Tibial artery (tissue), 4 donors: ENCODE measurements around the gene PARK7.
"Not testable (repeated sequence)": the region's sequence is repeated elsewhere in the genome, so short reads cannot be mapped to it uniquely, and the experiment has no call there.

Experiments used
- DNase-seq, 2 donors: peaks; one replicate each; pipeline ENCODE4 v3.0.0-alpha.2; 2019
- H3K27ac ChIP-seq, 2 donors: fragments of 200-600 bp; sonication (generic) in 1 of 2; 1 replicate in 1 of 2; 2 replicates in 1 of 2; pipeline ENCODE4 v1.5.1; 2018 to 2019; ENCODE audit warnings: mild to moderate bottlenecking in 1 of 2
- H3K27me3 ChIP-seq, 2 donors: fragments of 200-600 bp; sonication (generic) in 1 of 2; one replicate each; pipeline versions ENCODE4 v1.5.1 to v1.6.0; 2016 to 2019
- H3K36me3 ChIP-seq, 3 donors: fragments of 200-600 bp; sonication (generic) in 2 of 3; one replicate each; pipeline ENCODE4 v1.5.1; 2016 to 2019; ENCODE audit warnings: mild to moderate bottlenecking in 2 of 3
- H3K4me1 ChIP-seq, 4 donors: fragments of 200-600 bp; sonication (generic) in 2 of 4; 1 replicate in 3 of 4; 2 replicates in 1 of 4; pipeline ENCODE4 v1.5.1; 2016 to 2019
- H3K4me3 ChIP-seq, 2 donors: fragments of 200-600 bp; sonication (generic) in 1 of 2; 1 replicate in 1 of 2; 2 replicates in 1 of 2; pipeline ENCODE4 v1.5.1; 2018 to 2019; ENCODE audit warnings: mild to moderate bottlenecking in 2 of 2
- H3K9me3 ChIP-seq, 3 donors: fragments of 200-600 bp; sonication (generic) in 1 of 3; one replicate each; pipeline ENCODE4 v1.5.1; 2016 to 2019
- intact Hi-C: fragments of 100-400 bp; cut with DNase I; formaldehyde crosslinking; loops from one replicate; pipeline ENCODE4 v1.15.0; 2023; ENCODE audit warnings: low total_unique reads
- TF ChIP-seq, protein P1 (sequence below), 2 experiments: fragments of 200-600 bp in 1 of 2; fragments of 450-650 bp in 1 of 2; IDR thresholded peaks; one replicate each; pipeline ENCODE4 v1.5.1; 2017 to 2019; ENCODE audit warnings: antibody characterized with exemption in 2 of 2, mild to moderate bottlenecking in 1 of 2, moderate library complexity in 1 of 2

The PARK7 gene

GRCh38 chr1:7962014-7962335 is 464 bp downstream of the PARK7 start:
- Histone ChIP-seq H3K27ac (peak overlapping the region; percentile 90 to 94), H3K36me3 (peaks cover 29 to 41% (median 37%) of the 10 kb centered on the region in 3 donors), H3K4me1 (peaks cover 0 to 54% (median 34%) of the 10 kb centered on the region in 4 donors), H3K4me3 (peak overlapping the region; percentile 78 to 87), H3K9me3 (no peaks in the 10 kb centered on the region), H3K27me3 (no peaks in the 10 kb centered on the region)
- TF ChIP-seq, protein P1, sequence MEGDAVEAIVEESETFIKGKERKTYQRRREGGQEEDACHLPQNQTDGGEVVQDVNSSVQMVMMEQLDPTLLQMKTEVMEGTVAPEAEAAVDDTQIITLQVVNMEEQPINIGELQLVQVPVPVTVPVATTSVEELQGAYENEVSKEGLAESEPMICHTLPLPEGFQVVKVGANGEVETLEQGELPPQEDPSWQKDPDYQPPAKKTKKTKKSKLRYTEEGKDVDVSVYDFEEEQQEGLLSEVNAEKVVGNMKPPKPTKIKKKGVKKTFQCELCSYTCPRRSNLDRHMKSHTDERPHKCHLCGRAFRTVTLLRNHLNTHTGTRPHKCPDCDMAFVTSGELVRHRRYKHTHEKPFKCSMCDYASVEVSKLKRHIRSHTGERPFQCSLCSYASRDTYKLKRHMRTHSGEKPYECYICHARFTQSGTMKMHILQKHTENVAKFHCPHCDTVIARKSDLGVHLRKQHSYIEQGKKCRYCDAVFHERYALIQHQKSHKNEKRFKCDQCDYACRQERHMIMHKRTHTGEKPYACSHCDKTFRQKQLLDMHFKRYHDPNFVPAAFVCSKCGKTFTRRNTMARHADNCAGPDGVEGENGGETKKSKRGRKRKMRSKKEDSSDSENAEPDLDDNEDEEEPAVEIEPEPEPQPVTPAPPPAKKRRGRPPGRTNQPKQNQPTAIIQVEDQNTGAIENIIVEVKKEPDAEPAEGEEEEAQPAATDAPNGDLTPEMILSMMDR (IDR thresholded peaks at IDR 0.05), result no peak
- no peak for DNase-seq
- intact Hi-C loops, result no loop called here

DNA sequence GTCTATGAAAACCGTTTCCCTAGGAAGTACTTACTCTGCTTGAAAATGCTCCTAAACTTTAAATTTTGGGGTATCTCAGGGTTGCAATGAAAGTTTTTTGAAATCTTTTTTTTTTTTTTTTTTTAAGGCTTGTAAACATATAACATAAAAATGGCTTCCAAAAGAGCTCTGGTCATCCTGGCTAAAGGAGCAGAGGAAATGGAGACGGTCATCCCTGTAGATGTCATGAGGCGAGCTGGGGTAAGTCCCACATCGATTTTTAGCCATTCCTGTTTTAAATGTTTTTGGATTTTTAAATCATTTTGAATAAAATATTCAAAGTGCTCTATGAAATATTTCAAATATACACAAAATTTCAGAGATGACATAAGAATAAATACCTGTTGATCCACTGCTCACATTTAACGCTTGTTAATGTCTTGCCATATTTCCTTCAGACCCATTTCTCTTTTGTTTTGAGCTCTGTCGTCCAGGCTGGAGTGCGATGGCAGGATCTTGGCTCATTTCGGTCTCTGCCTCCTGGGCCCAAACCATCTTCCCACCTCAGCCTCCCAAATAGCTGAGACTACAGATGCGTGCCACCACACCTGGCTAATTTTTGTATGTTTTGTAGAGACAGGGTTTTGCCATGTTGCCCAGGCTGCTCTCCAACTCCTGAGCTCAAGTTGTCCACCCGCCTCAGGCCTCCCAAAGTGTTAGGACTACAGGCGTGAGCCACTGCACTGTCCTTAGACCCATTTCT is 1.3 kb downstream of the PARK7 start:
- H3K9me3 ChIP-seq, result no peaks in the 10 kb centered on the region
- TF ChIP-seq, protein P1 (IDR thresholded peaks at IDR 0.05), result no peak
- H3K4me3 ChIP-seq, result peak overlapping the region; percentile 78 to 87
- intact Hi-C loops, result no loop called here
- H3K27ac ChIP-seq, result peak overlapping the region; percentile 90 to 94
- H3K27me3 ChIP-seq, result no peaks in the 10 kb centered on the region
- H3K36me3 ChIP-seq, result peaks cover 29 to 47% (median 37%) of the 10 kb centered on the region in 3 donors
- no peak for DNase-seq
- peaks cover 0 to 62% (median 34%) of the 10 kb centered on the region in 4 donors for H3K4me1 ChIP-seq

GRCh38 chr1:7963378-7963730 is 1.8 kb downstream of the PARK7 start:
- Histone ChIP-seq H3K27ac (peak overlapping the region; percentile 33 to 90), H3K4me1 (peaks cover 0 to 64% (median 34%) of the 10 kb centered on the region in 4 donors), H3K36me3 (peaks cover 29 to 53% (median 37%) of the 10 kb centered on the region in 3 donors)
- H3K4me3 ChIP-seq, H3K9me3 ChIP-seq, H3K27me3 ChIP-seq, intact Hi-C loops, DNase-seq: not testable (repeated sequence)

GRCh38 chr1:7963841-7964240 is 2.3 kb downstream of the PARK7 start:
- H3K27me3 ChIP-seq, H3K4me3 ChIP-seq, H3K9me3 ChIP-seq, DNase-seq, intact Hi-C loops: not testable (repeated sequence)
- peaks cover 0 to 64% (median 34%) of the 10 kb centered on the region in 4 donors for H3K4me1 ChIP-seq
- peak overlapping the region; percentile 33 to 90 for H3K27ac ChIP-seq
- H3K36me3 ChIP-seq, result peaks cover 30 to 57% (median 42%) of the 10 kb centered on the region in 3 donors

DNA sequence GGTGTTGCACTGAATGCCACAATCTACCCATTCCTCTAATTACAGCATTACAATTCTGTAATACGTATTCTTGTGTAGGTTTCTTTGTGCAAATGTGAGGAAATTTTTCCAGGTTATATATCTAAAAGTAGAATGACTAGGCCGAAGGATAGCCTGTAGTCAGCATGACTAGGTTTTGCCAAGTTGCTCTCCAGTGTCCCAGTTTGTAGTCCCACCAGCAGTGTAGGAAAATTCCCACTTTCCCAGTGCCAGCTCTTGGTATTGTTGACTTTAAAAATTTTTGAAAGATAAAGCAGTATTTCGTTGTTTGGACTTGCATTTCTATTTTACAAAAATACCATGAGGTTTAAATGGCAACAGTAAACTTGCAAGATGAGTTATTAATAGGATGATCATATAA is 3.0 kb downstream of the PARK7 start:
- TF ChIP-seq, protein P1 (IDR thresholded peaks at IDR 0.05), result no peak
- peaks cover 0 to 64% (median 34%) of the 10 kb centered on the region in 4 donors for H3K4me1 ChIP-seq
- H3K36me3 ChIP-seq, result peaks cover 35 to 64% (median 48%) of the 10 kb centered on the region in 3 donors
- no peaks in the 10 kb centered on the region for H3K9me3 ChIP-seq
- intact Hi-C loops, result no loop called here
- no peak overlapping the region for H3K4me3 ChIP-seq
- no peak for DNase-seq
- H3K27ac ChIP-seq, result peak overlapping the region in 1 of 2 donors; percentile 90
- no peaks in the 10 kb centered on the region for H3K27me3 ChIP-seq

GRCh38 chr1:7967196-7967595 is 5.7 kb downstream of the PARK7 start:
- no peaks in the 10 kb centered on the region for H3K9me3 ChIP-seq
- H3K4me3 ChIP-seq, result no peak overlapping the region
- no peak overlapping the region for H3K27ac ChIP-seq
- H3K36me3 ChIP-seq, result peaks cover 60 to 91% (median 75%) of the 10 kb centered on the region in 3 donors
- no peak for DNase-seq
- intact Hi-C loops, result no loop called here
- TF ChIP-seq, protein P1 (IDR thresholded peaks at IDR 0.05), result no peak
- peaks cover 0 to 58% (median 29%) of the 10 kb centered on the region in 4 donors for H3K4me1 ChIP-seq
- H3K27me3 ChIP-seq, result no peaks in the 10 kb centered on the region
